NCI-H2227 (cell line): Measurements from ENCODE around the gene THRA.
A peak's percentile ranks its signal among the peaks of the same experiment; 100 is the strongest.

Source experiments
- DNase-seq: peaks from one replicate; lab custom pipeline; 2025; ENCODE audit not compliant: unreplicated experiment; lab: John Stamatoyannopoulos, UW

THRA gene

DNA sequence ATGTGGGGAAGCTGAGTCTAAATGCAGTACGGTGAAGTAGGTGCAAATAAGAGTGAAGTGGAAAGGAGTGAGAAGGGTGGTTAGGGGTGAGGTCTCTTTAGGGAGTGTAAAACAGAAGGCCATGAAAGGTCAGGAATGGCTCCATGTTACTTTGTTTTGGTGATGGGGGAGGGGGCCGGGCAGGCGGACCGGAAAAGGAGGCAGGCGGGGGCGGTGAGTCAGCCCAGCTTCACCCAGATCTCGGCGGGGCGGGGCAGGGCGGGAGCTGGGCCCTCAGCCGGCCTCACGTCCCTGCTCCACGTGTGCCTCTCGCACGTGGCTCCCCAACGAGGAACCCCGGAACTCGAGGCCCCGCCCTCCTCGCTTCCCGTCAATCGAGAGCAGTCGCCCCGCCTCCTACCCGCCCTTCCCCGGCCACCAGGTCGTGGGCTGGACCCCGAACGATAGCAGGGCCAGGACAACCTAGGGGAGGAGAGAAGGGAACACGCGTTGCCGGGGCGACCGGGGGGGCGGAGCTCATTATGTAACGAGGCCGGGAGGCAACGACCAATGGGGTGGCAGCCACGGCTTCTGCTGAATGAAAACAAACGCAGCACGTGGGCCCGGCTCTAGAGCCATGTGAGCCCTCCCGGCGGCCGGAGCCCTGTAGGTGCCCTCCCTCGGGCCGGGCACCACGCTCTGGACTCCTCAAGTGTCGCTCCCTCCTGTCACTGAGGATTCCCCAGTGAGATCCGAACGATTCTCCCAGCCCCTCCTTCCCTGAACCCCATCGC lies 36.3 kb downstream of the THRA start:
- peak; percentile 94 for DNase-seq

- no peak for DNase-seq
These were observed 37.1 kb downstream of the THRA start for GRCh38 chr17:40099619-40100418.

DNA sequence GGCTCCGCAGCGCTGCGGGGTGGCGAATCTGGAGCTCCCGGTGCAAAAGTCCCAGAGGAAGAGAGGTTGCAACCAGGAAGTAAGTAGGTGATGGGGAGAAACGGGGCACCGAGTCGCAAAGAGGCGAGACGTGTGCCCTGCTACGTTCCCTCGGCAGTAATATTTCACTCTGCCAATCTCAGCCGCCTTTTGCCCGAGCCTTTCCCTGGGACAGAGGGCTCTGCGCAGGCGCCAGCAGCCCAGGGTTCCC lies 37.6 kb downstream of the THRA start, which contains the start of gene NR1D1:
Gene NR1D1, minus strand, starts transcription at position 171 of the 250 bp plus-strand sequence. CDS start 495 bp downstream, outside the sequence.
- no peak for DNase-seq

DNA sequence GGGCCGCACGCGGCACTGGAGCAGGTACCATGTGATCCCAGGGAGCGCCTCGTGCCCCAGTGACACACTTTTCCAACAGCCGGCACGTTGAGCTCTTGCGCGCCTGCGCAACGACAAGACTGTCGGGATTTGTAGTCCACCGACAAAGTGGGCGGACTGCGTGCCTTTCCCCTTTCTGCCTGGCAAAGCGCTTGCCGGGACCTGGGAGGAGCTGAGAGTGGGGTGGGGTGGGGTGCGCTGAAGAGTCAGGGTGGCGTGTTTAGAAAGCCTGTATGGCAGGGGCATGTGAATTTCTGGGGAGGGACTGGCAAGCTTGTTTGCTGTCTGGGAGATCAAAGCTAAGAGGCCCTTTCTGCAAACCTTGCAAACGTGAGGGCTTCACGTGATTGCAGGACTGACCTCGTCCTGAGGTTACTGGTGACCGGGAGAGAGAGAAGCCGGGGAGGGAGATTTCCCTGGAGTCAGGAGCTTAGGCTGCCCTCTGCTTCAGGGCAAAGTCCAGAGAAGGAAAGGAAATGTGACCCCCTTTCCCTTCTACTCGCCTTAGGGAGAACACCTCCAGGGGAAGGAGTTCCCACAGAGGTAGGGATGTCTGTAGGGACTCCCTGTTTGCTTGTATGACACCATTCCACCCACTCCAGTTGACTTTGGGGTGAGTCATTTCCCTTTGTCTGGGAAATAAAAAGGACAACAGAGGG lies 38.1 kb downstream of the THRA start:
- DNase-seq, result peak; percentile 99

- DNase-seq, result no peak
These were observed 38.8 kb downstream of the THRA start for GRCh38 chr17:40101367-40102210.

DNA sequence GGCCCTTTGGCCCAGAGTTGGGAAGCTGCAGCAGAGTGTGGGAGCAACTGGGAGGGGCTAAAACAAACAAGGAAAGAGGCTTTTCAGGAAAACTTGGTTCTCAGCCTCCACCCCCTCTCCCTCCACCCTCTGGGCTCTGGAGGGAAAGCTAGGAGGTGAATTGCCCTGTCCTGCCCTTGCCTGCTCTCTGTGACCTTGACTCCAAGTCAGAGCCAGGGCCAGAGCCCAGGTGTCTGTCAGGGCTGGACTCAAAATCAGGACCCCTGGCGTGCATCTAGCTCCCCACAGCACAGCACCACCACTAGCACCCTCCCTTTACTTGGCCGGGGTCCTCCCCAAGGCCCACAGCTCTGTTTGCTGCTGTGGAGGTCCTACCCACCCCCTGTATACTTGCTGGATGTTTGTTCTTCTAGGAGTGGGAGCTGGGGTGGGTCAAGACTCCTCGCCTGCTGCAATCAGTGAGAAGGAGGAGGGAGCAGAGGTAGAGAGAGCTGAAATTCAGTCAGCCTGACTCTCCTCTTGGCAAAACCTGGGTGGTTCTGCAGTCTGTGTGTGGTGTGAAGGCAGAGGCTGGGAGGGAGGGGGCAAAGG lies 40.4 kb downstream of the THRA start:
- no peak for DNase-seq

GRCh38 chr17:40103688-40104087 lies 40.9 kb downstream of the THRA start:
- no peak for DNase-seq

DNA sequence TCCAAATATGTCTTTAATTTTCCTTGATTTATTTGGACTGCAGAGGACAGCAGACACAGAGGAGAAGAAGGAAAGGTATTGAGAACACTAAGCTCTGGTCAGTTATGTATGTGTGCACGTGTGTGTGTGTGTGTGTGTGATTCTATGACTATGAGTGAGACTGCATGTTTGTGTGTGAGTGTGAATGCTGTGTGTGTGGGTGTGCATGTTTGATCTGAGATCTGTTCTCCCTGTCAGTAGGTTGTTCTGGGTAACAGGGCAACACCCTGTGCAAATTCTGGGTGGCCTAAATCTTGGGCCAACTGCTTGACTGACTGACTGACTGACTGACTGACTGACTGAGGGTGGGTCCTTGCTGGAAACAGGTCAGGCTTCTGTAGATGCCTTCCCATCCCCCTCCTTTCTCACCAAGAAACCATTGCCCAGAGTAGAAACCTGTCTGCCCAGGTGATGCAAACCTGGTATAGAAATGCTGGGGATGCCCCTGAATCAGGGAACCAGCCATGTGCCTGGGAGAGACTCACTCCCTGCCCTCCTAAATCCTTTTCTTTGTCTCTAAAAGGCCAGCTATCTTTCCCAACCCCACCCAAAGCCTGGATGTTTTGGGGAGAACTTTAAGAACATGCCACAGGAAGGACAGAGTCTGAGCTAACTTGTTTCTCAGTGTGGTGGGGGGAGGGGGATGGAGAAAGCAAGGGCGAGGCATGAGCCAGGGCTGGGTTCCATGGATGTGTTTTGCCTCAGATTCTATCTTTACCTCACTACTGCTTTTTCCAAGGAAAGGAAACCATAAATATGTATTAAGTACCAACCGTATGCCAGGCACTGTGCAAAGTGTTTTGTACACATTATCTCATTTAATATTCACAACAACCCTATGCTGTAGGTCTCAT lies 42.1 kb downstream of the THRA start:
- DNase-seq, result no peak

GRCh38 chr17:40105861-40106759 lies 43.3 kb downstream of the THRA start:
- DNase-seq, result no peak

DNA sequence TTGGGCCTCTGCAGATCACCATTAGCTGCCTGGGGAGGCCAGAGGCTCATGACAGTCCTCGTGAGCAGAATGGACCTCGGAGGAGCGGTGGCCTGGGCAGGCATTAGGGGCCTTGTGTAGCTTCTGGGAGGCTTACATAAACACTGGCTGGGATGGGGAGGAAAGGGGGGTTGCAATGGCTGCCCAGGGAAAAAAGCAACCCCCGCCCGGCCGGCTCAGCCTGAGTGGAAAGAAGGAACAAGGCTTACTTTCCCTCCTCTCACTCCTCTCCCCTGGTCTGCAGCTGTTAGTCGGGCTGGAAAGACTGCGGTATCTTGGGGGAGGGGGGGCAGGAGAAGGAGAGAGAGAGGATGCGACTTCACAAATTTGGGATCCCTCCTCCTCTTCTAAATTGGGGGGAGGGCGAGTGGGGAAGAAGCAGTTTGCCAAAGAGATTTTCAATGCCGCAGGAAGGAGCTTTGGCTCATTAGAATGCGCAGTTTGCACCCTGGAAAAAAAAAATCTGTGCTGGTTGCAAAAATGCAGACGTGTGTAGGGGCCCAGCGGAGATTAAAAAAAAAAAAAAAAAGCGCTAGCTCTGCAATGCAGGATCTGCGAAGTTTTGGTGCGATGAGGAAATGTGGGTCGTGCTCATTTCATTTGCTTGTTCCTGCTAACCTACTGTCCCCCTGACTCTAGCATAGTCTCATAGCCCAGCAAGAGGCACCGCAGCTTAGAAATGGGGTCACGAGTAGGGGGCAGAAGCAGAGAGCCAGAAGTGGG lies 44.2 kb downstream of the THRA start:
- DNase-seq, result no peak

DNA sequence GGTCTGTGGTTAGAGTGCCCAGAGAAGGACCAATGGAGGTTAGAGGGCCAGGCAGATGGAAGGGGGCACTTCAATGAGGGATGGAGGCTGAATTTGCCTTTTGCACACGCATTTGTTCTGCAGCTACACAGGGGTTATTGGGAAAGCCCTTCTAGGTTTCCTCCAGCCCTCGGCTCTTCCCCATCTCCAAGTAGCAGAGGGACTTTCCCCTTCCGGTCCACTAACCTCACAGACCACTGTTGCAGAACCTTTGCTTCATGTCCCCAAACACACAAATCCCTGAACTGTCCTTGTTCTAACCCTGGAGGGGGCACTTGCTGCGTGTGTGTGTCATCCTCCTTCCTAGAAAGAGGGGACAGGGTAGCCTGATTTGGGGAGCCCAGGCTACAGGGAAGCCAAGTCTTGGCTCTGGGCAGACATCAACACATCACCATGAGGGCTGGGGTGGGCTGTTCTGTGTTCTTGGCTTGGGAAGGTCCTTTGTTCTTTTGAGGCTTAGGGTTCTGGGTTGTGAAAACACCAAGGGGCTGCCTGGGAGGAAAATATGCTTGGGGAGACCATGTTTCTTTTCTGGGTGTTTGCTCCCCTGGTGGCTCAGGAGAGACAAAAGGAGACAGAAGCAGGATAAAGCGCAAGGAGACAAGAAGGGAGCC lies 44.9 kb downstream of the THRA start:
- no peak for DNase-seq

GRCh38 chr17:40108970-40109824 lies 46.4 kb downstream of the THRA start:
- DNase-seq, result no peak

- no peak for DNase-seq
These were observed 47.5 kb downstream of the THRA start for GRCh38 chr17:40110026-40110845.

- peak; percentile 92 for DNase-seq
These were observed 48.7 kb downstream of the THRA start for GRCh38 chr17:40111221-40112128.
